Measurements from ENCODE around the gene GPX5.
"Not testable (repeated sequence)": the region's sequence is repeated elsewhere in the genome, so short reads cannot be mapped to it uniquely, and the experiment has no call there.

The GPX5 gene

DNA sequence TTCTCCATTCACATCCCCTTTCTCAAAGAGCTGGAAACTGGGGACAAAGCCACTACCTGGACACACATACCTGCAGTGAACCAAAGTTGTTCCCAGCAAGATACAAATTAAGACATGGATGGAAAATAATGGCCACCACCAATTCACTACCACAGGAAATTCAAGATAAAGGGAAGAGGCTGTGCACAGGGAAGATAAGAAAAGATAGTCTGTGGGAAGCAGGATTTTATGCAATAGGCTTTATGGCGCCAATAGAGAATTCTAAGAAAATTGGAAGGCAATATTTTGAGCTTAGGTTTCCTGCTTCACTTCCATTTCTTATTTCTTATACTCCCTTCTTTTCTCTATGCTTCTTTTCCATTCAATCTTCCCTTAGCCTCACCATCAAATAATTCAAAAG lies 19.9 kb upstream of the GPX5 start:
- TF ChIP-seq, protein P1, sequence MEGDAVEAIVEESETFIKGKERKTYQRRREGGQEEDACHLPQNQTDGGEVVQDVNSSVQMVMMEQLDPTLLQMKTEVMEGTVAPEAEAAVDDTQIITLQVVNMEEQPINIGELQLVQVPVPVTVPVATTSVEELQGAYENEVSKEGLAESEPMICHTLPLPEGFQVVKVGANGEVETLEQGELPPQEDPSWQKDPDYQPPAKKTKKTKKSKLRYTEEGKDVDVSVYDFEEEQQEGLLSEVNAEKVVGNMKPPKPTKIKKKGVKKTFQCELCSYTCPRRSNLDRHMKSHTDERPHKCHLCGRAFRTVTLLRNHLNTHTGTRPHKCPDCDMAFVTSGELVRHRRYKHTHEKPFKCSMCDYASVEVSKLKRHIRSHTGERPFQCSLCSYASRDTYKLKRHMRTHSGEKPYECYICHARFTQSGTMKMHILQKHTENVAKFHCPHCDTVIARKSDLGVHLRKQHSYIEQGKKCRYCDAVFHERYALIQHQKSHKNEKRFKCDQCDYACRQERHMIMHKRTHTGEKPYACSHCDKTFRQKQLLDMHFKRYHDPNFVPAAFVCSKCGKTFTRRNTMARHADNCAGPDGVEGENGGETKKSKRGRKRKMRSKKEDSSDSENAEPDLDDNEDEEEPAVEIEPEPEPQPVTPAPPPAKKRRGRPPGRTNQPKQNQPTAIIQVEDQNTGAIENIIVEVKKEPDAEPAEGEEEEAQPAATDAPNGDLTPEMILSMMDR (IDR thresholded peaks at IDR 0.05; ENCODE audit: low read depth, low read length) = no peak
- DNase-seq (ENCODE audit: extremely low read depth, low read depth) = no peak

DNA sequence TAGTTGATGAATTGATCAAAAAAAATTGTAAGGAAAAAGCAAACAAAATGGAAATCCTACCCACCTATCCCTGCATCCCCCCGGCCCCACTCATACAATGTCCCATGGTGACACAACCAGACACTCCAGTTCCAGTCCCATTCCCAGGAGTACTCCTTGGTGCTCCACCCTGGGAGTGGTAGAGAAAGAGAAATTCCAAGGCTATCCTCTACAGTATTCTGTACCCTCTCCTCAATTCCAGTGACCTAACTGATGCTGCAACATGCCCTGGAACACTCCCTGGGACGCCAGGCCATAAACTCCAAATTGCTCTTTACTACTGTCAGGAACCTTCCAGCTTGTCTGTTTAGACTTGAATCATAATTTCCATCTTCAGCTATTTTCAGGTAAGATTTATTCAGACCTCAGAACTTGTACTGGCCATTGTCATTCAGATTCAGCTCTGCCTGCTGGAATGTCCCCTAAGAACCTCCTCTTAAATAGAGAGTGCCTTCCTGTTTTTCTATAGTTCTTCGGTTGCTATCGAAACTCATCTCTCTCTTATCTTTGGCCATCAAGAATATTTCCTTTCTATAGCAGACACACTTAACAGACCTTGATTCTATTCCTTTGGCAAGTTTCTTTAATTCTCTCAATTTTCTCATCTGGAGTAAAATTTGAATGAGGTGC lies 18.7 kb upstream of the GPX5 start:
- no peak for DNase-seq (ENCODE audit: extremely low read depth, low read depth)
- TF ChIP-seq, protein P1 (IDR thresholded peaks at IDR 0.05; ENCODE audit: low read depth, low read length) = no peak

DNA sequence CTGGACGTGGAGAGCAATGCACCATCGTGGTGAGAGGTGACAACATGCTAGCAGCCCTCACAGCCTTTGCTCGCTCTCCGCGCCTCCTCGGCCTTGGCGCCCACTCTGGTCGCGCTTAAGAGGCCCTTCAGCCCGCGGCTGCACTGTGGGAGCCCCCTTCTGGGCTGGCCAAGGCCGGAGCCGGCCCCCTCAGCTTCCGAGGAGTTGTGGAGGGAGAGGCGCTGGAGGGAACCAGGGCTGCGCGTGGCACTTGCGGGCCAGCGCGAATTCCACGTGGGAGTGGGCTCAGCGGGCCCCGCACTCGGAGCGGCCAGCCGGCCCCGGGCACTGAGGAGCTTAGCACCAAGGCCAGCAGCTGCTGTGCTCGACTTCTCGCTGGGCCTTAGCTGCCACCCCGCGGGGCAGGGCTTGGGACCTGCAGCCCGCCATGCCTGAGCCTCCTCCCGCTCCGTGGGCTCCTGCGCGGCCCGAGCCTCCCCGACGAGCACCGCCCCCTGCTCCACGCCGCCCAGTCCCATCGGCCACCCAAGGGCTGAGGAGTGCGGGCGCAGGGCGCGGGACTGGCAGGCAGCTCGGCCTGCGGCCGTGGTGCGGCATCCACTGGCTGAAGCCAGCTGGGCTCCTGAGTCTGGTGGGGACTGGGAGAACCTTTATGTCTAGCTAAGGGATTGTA lies 13.9 kb upstream of the GPX5 start:
- TF ChIP-seq, protein P1 (IDR thresholded peaks at IDR 0.05; ENCODE audit: low read depth, low read length) = no peak

DNA sequence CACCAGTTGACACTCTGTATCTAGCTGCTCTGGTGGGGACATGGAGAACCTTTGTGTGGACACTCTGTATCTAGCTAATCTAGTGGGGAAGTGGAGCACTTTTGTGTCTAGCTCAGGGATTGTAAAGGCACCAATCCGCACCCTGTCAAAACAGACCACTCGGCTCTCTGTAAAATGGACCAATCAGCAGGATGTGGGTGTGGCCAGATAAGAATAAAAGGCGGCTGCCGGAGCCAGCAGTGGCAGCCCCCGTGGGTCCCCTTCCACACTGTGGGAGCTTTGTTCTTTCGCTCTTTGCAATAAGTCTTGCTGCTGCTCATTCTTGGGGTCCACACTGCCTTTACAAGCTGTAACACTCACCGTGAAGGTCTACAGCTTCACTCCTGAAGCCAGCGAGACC lies 13.3 kb upstream of the GPX5 start:
- DNase-seq (ENCODE audit: extremely low read depth, low read depth) = not testable (repeated sequence)

More for the DNA sequence above, 13.9 kb upstream of the GPX5 start:
- DNase-seq (ENCODE audit: extremely low read depth, low read depth) = no peak

DNA sequence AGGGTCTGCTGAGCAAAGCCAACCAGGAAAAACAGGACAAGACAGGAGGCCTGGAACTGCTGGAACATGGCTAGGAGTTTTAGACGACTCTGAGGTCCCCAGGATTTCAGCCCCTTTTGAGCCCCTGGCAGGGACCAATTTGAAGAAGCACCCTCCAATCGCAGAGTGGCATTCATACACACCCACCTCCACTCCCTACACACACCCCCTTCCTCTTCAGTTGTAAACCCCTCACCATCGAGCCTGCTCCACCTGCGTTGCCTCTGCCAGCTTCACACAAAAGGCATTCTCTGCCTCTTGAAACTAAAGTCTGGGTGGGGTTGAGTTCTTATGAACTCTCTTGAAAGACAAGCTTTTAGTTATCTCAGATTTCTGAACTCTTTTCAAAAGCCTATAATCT lies 10.0 kb upstream of the GPX5 start, which contains the start of gene GPX6:
GPX6 (minus strand) TSS at position 118 of the 400 bp plus-strand sequence; CDS start at position 68, 50 bp downstream.
- TF ChIP-seq, protein P1 (IDR thresholded peaks at IDR 0.05; ENCODE audit: low read depth, low read length) = no peak
- DNase-seq (ENCODE audit: extremely low read depth, low read depth) = no peak

DNA sequence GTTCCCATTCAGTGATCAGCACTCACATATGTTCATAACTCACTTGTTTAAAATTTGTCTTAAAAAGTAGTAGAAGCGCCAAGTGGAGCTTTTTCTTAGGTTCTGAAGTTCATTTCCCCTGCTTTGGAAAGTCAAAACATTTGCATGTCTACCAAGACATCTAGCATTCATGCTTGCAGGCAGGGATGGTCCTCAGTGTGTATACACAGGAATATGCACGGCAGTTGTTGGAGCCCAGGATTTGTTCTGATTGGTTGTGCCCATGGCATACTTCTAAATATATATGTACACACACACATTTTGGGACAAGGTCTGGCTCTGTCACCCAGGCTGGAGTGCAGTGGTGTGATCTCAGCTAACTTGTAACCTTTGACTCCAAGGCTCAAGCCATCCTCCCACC lies 7.7 kb upstream of the GPX5 start:
- TF ChIP-seq, protein P1 (IDR thresholded peaks at IDR 0.05; ENCODE audit: low read depth, low read length) = no peak
- DNase-seq (ENCODE audit: extremely low read depth, low read depth) = no peak

DNA sequence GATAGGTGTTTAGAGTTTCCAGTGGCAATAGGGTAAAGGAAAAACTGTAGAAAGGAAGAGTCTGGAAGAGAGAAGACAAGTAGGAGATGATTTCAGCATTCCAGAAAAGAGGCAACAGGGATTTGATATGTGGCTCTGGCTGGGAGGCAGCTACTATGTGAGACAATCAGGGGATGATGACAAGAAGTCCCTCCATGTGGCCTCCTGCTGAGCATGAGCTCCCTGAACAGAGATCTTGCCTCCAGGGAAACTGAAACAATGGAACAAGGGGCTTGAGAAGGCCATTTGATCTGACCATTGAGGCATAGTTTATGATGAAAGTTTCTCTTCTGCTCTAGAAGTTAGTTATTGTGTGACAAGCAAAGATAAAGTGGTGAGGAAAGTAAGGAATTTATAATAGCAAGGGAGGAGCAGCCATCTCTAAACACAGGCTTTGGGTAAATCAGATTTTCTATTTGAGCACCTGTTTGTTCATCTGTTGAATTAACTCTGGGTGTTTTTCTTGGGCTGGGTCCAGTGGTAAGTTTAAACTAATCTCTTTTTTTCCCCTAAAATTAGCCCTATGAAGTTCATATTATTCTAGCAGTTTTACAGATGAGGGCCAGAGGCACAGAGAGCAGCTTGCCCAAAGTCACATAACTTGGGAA lies 3.0 kb upstream of the GPX5 start:
- TF ChIP-seq, protein P1 (IDR thresholded peaks at IDR 0.05; ENCODE audit: low read depth, low read length) = no peak
- no peak for DNase-seq (ENCODE audit: extremely low read depth, low read depth)
